Fibroblast of skin of back (primary cell): ENCODE data around the gene TBC1D25.
A peak's percentile ranks its signal among the peaks of the same experiment; 100 is the strongest.

ENCODE experiments used
- DNase-seq: peaks from one replicate; pipeline ENCODE4 v3.0.0-alpha.2; 2013

TBC1D25 gene

DNA sequence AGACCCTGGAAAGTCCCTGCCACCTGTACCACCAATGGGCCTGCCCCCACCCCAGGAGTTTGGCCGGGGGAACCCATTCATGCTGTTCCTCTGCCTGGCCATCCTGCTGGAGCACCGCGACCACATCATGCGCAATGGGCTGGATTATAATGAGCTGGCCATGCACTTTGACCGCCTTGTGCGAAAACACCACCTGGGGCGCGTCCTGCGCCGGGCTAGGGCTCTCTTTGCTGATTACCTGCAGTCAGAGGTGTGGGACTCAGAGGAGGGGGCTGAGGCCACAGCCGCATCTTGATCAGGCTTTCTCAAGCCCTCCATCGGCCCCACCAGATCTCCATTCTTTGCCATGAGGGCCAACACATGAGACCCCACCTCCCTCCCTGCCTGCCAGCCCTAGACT, 21.2 kb downstream of the TBC1D25 start:
- no peak for DNase-seq

DNA sequence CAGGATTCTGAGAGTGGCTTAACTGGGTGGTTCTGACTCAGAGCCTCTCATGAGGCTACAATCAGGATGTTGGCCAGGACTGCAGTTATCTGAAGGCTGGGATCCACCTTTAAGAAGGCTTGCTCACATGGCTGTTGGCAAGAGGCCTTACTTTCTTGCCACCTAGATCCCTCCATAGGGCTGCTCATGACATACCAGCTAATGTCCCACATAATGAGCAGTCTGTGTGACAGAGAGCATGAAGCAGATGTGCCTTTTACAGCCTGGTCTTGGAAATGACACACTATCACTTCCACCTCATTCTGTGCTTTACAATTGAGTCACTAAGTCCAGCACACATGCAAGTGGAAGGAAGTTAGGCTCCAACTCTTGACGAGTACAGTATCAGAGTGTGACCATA, 30.4 kb downstream of the TBC1D25 start:
- DNase-seq: no peak

DNA sequence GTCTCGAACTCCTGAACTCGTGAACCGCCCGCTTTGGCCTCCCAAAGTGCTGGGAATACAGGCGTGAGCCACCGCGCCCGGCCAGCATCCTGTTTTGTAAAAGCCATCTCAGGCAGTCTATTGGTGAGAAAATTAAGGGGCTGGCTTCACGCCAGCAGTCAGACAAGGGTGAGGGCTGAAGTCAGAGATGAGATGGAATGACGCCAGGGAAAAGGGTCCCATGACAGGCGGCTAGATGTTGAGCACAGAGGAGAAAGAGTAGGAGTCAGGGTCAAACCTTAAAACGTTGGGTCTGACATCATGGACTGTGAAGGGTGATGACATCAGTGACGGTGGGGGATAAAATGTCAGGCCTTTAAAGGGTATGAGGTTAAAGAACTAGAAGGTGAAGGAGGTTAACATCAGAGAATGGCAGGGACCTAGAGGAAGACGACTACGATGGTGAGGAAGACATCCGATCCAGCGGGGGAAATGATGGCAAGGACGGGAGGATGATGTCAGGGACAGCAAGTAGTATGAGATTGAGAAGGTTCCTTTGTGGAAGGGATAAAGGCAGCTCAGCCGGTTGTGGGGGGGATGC, 34.3 kb downstream of the TBC1D25 start:
- DNase-seq: no peak

DNA sequence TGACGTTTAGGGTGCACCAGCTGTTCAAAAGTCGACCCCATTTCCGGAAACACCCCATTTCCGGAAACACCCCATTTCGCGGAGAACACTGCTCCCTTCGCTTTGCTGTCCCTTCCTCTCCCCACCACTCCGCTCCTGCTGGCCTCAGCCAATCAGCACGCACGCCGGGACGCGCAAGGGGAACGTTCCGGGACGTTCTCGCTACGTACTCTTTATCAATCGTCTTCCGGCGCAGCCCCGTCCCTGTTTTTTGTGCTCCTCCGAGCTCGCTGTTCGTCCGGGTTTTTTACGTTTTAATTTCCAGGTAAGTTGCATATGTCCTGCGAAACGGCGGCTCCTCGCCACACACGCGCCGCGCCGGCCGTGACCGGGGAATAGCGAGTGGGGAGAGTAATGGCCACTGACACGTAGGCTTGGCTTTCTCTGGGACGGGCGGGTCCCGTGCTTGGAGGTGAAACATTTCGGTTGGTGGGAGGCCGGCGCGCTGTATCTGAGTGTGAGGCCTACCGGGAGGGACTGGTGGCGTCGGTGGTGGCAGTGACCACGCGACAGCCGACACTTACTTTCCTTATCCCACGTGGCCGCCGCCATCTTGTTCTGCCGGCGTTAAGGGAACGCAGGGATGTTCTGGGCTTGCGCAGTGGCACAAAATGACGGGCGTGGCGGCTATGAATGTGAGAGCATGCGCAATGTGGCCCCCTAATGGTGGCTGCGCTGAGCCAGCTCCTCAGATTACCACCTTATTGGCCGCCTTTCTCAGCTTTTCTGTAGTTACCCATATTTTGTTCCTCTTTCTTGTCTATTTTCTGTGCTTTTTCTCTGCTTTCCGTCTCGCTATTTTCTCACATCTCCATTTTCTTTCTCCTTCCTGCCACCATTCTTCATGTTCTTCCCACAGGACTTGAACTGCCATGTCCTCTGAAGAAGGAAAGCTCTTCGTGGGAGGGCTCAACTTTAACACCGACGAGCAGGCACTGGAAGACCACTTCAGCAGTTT, 35.1 kb downstream of the TBC1D25 start, which contains the start of gene RBM3:
Gene RBM3, plus strand, starts transcription at position 215 of the 997 bp plus-strand sequence. Its CDS starts 697 bp downstream, at position 912.
- DNase-seq: peak; percentile 94

DNA sequence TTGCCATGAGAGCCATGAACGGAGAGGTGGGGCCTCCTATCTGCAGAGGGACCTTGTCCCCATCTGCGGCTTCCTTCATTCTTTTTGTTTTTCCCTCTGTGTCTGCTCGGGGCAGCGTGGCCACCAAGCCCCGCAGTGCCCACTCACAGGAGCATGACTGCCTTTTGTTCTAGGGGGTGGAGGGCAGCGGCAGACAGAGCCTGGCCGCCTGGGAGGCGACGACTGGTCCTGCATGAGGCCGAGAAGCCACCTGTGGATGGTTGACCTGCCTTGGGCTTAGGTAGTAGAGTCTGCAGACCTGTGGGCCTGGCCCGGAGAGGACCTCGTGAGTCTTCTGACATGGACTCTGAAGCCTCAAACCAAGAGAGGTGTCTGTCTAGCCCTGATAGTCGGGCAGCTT, 36.1 kb downstream of the TBC1D25 start:
- DNase-seq: no peak

DNA sequence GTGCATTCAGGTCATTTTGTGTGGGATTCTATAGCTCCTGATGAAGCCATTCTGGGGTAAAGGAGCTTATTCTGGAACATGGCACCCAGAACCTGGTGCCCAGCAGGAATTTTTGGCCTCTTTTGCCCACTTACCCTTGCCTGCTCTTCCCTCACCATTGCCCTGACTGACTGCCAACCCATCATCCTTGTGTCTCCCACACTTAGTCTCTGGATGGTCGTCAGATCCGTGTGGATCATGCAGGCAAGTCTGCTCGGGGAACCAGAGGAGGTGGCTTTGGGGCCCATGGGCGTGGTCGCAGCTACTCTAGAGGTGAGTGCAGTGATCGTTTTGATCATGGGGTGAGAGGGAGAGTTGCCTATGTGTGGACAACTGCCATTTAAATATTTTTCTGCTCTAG, 36.6 kb downstream of the TBC1D25 start:
- no peak for DNase-seq

DNA sequence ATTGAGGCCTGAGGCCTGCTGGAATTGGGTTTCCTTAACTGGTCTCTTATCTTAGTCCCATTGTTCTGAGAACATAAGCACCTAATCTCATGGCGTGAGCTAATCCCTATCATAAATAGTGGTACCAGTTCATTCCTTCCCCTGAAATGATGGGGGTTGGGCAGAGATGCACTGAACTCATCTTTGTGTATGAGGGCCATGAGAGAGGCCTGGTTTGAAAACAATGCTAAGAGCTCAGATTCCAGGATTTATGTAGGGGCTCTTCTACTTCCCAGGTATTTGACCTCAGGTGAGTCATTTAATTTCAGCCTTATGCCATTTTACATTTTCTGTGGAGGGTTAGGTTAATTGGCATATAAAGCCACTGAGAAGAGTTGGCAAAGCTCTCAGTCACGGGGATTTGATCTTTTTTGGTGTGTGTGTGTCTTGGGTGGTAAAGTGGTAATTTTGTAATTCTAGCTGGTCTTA, 39.2 kb downstream of the TBC1D25 start:
- DNase-seq: no peak

DNA sequence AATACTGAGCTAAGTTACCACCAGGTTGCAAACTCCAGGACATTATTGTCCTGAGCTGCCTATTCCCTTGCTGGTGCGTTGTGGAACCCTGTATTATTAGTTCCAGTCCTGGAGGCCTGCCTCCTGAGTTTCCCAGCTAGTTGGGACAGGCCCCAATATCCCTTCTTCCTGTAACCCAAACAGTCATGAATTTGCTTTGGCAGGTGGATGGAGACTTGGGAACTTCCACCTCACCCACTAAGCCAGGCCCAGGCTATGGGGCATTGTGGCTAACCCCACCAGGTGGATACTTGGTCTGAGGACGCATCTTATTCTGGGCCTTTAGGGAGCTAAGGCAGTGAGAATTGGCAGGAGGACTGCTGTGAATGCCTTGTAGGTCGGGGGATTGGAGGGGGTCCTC, 39.7 kb downstream of the TBC1D25 start:
- no peak for DNase-seq

DNA sequence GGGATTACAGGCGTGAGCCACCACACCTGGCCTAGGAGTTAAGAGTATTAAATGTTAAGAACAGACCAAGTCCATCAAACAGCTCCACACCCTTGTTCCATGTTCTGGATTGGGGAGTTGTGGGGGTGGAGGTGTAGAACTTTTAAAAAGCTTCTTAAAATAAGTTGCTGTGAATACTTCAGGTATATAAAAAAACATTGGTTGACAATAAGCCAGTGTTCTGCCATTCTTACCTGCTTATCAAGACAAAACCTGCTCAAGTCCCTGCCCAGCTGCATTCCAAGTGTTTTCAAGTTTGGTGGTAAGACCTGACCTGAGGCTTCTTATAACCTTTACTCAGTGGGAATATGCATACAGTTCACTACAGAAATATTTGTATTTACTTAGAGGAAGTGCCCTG, 41.1 kb downstream of the TBC1D25 start:
- no peak for DNase-seq

DNA sequence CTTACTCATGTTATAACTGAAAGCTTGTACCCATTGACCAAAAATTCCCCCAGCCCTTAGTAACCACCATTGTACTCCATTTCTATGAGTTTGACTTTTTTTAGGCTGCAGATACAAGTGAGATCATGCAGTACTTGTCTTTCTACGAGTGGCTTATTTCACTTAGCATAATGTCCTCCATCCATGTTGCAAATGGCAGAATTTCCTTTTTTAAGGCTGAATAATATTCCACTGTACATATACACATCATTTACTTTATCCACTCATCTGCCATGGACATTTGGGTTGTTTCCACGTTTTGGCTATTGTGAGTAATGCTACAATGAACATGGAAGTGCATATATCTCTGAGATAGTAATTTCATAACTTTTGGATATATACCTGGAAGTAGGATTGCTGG, 45.2 kb downstream of the TBC1D25 start:
- DNase-seq: no peak

DNA sequence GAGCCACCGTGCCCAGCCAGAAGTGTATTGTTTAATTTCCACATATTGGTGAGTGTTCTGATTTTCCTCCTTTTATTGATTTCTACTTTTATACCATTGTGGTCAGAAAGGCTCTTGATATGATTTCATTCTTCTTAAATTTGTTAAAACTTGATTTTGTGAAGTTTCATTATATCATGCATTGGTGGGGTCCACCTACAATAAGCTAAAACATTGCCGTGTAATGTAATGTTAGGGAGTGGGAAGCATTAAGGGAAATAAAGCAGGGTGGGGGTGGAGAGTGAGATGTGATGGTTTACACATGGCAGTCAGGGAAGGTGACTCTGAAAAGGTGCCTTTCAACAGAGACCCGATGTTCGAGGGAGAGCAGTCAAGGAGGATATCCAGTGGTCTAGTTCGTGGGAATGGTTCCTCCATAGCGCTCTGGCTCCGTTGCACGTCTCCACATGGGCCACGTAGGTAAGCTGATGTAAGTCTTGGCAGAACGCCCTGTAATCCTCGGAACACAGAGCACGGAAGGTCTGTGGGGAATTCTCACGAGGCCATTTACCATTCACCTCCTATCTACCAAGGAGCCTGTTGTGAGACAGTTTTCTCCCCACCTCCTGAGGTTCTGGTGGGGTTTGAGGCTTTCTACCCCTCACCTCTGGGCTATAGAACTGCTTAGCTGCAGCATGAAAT, 50.1 kb downstream of the TBC1D25 start:
- DNase-seq: no peak

DNA sequence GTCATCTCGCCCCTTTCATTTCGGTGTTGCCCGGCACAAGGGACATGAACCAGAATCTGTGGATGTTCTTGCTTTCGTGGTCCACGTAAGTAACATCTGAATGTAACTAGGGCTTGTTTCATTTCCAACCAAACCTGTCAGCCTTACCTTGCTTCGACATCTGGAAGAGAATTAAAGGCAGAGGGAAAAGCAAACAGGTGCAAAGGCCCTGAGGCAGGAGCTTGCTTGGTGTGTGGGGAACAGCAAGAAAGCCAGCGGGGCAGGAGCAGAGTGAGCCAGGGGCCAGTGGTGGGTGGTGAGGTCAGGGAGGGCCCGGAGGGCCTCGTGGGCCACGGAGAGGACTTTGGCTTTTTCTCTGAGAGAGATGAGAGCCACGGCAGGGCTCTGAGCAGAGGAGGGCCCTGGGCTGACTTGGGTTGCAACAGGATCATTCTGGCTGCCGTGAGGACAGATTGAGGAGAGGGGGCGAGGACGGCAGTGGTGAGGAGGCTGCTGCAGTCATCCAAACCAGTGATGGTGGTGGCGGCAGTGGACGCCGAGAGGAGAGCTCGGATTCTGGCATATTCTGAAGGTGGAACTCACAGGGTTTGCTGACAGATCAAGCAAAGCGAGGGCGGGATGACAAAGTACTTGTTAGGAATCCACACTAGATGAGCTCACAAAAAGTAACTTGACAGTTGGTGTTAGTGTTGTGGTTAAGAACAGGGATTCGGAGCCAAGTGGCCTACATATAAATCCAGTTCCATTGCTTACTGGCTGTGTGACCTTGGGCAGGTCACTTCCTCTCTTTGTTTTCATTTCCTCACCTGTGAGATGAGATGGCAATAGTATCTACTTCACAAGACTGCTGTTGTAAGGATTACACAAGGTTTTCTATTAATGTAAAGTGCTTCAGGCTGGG, 50.9 kb downstream of the TBC1D25 start:
- DNase-seq: no peak

DNA sequence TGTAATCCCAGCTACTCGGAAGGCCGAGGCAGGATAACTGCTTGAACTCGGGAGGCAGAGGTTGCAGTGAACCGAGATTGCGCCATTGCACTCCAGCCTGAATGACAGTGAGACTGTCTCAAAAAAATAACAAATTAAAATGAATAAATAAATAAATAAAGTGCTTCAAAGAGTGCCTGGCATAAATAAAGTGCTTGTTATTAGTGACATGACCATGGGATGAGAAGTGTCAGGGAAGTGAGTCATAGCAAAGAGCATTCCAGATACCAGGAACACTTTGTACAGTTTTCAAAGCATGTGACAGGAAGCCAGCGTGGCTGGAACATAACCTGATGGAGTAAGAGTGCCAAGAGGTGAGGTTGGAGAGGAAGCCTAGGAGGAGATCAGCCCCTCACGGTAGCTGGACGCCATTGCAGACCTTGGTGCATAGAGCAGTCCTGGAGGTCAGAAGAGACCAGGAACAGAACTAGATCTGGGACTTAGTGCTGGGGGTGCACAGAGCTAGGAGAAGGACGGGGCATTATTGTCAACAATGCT, 51.8 kb downstream of the TBC1D25 start:
- peak; percentile 81 for DNase-seq

DNA sequence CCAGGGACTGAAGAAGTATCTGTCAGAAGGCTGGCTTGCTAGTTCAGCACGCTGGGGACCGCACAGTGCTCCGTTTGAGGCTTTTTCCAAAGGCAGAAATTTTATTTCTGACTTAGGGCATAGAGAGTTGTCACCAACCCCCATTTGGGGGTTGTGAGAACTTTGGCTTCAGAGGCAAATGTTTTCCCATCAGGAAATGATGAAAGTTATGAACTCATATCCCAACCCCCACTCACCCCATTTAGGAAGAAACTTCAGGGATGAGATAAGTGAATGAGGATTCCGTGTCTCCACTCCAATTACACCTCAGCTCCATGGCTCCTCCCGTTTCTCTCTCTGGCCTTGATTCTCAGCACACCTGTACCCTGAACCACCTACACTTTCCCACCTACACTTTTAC, 53.5 kb downstream of the TBC1D25 start:
- DNase-seq: peak; percentile 58

DNA sequence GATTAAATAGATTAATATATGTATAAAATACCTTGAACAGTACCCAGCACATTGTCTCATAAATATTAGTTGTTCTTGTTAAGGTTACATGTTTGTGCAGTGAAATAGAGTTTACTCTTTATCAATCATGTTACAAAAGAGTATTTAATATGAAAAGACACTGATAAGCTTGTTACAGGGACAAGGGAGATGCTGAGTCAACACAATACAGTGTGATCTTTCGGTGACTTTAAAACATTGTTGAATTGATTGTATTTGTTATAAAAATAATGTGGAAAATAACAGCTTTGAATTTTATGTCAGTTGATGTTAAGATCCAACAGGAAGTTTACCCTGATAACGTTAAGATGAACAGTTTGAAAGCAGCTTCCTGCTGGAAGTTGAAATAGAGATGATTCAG, 56.4 kb downstream of the TBC1D25 start:
- no peak for DNase-seq

DNA sequence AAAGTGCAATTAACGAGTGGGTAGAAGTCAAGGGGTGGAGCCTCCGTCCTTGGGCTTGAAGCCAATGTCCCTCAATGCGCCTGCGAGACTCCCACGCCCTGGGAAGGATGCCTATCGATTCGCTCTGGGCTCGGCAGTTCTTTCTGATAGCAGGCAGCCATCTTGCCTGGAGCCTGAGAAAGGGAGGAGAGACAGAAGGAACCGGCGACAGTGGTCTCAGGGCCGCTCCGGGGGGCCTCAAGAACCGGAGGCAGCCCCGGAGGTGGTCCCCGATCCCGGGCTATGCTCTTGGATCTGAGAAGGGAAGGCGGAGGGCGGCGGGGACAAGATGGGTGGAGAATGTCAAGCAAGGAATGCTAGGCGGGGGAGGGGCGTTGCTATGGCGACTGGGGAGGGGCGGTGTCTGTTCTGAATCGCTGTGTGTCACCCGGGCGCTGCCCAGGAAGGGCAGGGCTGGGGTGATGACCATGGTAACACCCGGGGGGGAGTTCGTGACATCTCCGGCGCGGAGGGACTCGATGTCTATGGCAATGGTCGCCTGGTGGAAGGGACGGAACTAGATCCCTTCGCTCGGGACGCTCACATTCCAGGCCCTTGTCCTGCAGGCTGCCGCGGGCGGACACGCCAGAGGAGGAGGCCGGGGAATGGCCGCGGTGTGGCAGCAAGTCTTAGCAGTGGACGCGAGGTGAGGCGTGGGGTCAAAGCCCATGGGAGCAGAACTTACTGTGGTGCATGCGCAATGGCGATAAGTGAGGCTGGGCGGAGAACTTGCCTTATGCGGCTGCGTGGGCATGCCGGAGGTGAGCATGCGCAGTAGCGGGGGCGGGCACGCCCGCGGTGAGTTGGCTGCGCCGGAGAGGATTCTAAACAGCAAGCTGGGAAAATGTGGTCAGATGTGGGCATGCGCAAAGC, 58.1 kb downstream of the TBC1D25 start, which contains the start of gene WDR13:
Gene WDR13, plus strand, starts transcription at position 140 of the 912 bp plus-strand sequence. Its CDS starts 505 bp downstream, at position 645.
- peak; percentile 94 for DNase-seq

DNA sequence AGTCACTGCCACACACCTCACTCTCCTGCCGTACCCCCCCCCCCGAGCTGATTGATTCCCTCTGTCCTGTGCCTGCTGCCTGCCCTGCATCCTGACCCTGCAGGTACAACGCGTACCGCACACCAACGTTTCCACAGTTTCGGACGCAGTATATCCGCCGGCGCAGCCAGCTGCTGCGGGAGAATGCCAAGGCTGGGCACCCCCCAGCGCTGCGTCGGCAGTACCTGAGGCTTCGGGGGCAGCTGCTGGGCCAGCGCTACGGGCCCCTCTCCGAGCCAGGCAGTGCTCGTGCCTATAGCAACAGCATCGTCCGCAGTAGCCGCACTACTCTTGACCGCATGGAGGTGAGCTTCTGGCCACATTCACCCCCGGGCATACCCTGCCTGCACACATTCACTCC, 59.1 kb downstream of the TBC1D25 start:
- no peak for DNase-seq

DNA sequence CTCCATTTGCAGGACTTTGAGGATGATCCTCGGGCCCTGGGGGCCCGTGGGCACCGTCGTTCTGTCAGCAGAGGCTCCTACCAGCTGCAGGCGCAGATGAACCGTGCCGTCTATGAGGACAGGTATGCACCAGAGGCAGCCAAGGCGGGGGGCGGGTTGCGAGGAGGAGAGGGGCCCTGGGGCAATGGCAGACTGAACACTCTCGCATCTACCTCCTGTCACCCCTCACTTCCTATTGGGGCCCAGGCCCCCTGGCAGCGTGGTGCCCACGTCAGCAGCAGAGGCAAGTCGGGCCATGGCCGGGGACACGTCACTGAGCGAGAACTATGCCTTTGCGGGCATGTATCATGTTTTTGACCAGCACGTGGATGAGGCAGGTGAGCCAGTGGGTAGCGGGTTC, 59.8 kb downstream of the TBC1D25 start:
- DNase-seq: no peak

DNA sequence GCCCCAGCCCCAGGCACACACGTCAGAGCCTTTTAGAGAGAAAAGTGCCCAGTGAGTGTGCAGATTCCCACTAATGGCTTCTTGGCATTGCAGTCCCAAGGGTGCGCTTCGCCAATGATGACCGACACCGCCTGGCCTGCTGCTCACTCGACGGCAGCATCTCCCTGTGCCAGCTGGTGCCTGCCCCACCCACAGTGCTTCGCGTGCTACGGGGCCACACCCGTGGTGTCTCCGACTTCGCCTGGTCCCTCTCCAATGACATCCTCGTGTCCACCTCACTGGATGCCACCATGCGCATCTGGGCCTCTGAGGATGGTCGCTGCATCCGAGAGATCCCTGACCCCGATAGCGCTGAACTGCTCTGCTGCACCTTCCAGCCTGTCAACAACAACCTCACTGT, 60.7 kb downstream of the TBC1D25 start:
- DNase-seq: no peak

DNA sequence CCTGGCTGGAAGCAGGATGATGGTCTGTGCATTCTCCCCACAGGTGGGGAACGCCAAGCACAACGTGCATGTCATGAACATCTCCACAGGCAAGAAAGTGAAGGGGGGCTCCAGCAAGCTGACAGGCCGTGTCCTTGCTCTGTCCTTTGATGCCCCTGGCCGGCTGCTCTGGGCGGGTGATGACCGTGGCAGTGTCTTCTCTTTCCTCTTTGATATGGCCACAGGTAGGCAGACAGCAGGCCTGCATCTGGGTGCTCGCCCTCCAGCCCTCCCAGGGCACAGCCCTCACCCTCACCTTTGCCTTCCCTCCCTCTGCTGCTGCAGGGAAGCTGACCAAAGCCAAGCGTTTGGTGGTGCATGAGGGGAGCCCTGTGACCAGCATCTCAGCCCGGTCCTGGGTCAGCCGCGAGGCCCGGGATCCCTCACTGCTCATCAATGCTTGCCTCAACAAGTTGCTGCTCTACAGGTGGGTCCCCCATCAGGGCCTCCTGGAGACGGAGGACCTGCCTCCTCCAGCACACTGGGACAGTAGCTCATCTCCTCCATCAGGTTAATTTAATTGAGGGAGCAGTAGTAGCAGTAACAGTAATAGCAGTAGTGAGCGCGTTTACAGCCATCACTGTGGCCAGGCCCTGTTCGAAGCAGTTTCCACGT, 62.4 kb downstream of the TBC1D25 start:
- DNase-seq: no peak
